ENCODE measurements around the gene PPP3CA.

- TF ChIP-seq CTCF (IDR thresholded peaks at IDR 0.05) (no peak), POLR2AphosphoS5 (IDR thresholded peaks at IDR 0.05) (no peak), POLR2A (IDR thresholded peaks at IDR 0.05) (no peak)
Measured at GRCh38 chr4:101147283-101147682, 200.0 kb downstream of the PPP3CA start.
